IPS DF 4.7 (cell line): ENCODE results near the gene LRSAM1.

Source experiments
- DNase-seq: peaks from one replicate; pipeline ENCODE4 v3.0.0-alpha.2; 2013; ENCODE audit warnings: low spot score; ENCODE audit errors: extremely low read depth

LRSAM1 gene

DNA sequence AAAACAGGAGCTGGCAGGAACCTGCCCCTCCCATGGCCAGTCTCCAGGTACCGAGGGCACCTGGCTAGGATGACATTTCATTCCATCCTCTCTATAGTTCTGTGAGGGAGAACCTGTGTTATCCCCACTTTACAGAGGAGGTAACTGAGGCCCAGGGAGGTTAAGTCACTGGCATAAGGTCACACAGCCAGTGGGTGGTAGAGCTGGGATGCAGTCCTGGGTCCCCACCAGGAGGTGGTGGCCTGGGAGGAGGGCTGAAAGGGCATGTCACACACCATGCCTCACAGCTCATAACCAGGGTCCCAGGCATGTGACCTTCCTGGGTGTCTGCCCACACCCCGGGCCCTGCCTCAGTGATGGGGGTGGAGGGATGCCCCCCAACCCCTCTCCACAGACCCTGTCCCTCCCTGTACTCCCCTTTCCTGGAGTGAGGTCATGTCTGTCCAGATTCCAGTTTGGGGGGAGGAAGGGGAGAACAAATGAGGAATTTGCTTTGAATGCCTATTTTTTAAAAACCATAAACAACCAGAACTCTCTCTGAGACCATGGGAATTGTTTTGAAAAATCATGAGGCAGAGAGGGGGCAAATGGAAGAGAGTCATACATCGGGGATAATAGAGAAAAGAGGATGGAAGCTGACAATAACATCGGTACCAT, 83.1 kb downstream of the LRSAM1 start:
- DNase-seq = no peak

DNA sequence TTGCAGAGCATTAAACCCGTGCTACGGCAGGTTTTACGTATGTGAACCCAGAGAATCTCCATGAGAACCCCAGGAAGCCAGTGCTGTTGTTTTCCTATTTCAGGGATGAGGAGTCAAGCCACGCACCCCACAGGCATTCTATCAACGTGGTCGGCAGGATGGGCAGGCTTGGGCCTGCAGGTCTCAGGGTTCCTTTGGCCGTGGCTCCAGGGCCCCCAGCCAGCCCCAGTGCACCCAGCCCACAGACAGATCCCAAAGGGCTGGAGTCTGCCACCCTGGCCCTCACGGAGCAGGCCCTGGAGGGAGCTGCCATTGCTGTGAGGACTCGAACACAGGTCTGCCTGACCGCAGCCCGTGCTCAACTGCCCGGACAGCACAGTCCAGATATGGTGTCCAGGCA, 83.6 kb downstream of the LRSAM1 start:
- DNase-seq = no peak

DNA sequence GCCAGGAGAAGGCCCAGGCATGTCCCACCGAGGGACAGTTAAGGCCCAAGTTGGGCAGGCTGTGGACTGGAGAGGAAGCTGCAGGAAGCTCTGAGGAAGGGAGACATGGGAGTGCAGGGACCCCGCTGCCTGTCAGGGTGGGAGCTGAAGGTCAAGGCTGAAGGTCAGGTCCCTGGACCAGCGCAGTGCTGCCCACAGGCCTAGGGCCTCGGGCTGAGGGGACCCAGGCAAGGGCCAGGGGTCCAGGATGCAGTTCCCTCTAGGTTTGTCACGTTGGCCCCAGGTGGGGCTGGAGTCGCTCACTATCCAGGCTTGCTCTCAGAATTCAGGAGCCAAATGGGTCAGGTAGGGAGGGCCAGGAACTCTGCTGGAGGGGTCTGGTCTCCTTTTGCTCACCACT, 84.1 kb downstream of the LRSAM1 start:
- DNase-seq = no peak

DNA sequence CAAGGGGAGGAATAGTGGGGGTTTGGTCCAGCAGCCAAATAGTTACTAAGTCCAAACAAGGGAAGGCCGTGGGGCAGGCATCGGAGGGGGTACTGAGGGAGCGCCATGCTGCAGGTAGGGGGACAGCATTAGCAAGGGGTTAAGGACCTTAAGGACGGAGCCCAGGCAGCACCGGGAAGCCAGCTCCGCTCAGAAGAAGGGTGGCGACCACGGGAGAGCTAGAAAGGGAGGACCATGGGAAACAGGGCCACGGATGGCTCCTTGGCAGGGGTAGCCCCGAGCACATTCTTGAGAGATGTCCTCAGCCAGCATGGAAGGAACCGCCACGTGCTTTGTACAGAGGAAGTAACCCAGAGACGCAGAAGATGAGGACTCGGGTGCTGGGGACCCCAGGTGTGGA, 84.5 kb downstream of the LRSAM1 start:
- no peak for DNase-seq

DNA sequence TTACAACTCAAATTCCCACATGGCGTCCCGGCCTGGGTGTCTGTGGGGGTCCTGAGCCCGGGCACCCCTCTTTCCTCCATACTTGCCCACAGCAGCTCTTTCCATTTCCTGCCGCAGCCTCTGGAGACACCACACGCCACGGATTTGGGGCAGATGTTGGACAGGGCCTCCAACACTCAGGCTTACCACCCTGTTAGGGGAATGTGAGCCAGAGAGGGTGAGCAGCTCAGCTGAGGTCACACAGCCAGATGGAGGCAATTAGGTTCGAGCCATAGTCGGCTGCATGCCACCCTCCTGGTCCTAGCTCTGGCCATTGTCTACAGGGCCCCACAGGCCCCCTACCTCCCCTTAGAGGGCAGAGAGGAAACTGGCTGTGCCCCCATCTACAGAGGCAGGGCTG, 85.2 kb downstream of the LRSAM1 start:
- DNase-seq = no peak

DNA sequence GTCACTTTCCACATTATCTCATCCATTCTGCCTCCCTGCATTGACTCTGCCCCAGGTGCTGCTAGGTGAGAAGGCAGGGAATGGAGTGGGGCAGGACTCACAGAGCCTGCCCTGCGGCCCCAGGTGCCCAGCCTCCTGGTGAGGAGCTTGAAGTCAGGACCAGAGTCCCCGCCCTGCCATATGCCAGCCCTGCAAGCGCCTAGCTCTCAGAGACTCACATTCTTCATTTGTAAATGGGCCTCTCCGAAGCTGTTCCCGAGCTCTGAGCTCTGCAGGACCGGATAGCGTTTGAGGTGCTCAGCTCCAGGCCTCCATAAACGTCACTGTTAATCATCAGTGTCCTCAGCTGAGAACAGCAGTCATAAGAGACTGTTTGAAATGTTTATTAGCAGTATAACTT, 85.7 kb downstream of the LRSAM1 start:
- DNase-seq = no peak

DNA sequence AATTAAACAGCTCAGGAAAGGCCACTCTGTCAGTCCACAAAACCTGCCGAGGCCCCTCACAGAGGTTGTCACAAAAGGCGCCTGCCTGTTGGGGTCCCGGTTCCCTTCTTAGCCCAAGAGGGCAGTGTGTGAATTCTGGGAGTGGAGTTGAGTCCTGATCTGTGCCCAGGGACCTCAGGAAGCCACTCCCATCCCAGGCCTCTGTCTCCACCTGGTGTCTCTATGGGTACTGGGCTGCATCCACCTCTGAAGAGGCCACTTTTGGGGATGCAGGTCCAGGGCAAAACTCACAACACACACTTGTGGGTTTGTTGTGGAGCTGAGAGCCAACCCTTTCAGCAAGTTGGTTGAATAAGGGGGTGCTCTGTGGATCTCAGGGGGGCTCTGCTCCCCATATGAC, 86.5 kb downstream of the LRSAM1 start:
- DNase-seq = no peak

DNA sequence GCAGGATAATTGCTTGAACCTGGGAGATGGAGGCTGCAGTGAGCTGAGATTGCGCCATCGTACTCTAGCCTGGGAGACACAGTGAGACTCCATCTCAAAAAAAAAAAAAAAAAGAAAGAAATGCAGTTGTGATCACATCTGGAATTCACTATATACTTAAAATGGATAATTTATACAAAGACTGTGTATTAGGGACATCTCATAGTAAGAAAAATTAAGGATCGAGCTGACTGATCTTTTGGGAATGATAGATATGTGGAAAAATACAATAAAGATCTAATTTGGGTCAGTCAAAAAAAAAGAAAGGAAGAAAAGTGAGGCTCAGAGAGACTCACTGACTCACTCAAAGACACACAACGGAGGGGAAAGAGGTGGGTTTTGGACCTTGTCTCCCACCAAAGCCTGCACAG, 87.5 kb downstream of the LRSAM1 start:
- no peak for DNase-seq

DNA sequence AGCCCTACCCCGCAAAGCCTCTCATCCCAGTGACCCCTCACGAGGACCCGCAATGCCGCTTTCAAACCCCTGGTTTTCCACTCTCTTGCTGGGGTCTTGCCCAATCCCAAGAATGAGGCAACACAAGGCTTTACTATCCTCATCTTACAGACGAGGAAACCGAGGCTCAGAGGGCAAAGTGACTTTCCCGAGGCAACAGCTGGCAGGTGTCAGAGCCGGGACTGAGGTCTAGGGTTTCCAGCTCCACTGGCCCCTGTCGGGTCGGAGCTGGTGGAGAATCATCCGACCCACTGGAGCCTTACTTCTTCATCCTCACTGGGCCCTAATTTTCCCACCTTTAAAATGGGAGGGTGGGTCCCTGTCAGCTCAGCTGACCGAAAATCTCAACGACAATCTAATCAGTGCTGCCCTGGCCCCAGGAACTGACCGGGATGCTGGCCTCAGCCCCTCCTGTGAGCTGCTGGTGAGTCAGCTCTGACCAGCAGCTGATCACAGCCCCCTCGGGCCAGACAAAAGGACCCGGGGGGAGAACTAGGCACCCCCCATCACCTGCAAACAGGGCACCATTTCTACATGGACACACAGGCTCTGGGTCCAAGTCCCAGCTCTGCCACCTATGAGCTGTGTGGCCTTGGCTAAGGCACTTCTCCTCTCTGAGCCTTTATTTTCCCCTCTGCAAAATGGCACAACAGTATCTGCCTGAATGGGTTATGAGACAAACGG, 88.1 kb downstream of the LRSAM1 start:
- no peak for DNase-seq

DNA sequence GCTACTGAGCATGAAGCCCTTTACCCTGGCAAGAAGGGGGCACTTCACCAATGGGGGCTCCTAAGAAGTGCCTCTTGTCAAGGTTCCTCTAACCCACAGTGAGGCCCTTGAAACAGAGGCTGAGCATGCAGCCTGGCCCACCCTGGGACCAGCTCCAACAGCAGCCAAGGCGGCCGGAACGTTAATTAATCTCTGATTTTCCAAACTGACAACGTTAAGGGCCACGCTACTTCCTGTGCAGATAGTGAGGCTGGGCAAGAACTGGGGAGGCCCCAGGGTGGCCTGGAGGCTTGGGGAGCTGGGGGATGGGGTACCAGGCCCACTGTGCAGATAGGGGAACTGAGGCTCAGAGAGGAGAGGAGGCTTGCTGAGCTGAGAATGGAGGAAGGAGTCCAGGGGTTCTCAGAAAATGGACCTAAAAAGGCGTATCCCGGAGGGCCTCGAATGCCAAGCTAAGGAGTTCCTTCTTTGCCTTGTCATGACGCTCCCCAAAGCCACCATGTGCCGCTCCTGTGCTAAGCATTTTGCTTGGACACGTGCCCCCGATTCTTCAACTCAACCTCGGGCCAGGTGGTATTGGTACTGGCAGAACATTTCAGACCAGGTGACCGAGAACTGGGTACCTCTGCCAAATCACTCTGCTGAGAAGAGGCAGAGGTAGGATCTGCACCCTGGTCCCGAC, 88.8 kb downstream of the LRSAM1 start:
- no peak for DNase-seq

DNA sequence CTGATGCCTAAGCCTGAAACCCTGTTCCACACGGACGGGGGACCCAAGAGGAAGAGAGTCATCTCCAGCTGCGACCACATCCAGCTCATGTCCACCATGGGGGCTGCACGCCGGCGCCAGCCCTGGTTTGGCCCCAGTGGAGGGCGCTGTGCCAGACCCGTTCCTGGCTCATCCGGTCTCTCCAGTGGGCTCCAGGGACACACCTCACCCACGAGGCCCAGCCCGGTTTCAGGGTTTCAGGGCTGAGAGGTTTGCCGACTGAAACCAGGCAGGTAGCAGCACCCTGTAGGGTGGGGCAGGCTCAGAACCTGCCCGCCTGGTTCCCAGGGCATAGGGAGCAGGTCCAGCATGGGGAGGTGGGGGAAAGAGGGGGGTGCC, 89.3 kb downstream of the LRSAM1 start:
- no peak for DNase-seq

DNA sequence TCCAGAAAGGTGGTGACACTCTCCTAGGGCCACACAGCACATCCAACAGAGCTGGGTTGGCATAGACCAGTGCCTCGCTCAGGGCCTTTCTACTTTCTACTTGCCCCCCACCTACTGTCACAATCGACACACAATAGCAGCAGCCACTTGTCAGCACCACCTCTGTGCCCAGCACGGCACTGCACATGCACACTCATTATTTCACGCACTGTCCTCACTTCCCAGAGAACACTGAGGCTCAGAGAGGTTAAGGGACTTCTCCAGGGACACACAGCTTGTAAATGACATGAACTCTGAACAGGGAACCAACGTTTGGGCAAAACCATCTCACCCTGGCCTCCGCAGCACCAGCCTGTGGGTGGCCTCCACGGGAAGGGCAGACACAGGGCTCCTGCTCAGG, 89.9 kb downstream of the LRSAM1 start:
- no peak for DNase-seq

DNA sequence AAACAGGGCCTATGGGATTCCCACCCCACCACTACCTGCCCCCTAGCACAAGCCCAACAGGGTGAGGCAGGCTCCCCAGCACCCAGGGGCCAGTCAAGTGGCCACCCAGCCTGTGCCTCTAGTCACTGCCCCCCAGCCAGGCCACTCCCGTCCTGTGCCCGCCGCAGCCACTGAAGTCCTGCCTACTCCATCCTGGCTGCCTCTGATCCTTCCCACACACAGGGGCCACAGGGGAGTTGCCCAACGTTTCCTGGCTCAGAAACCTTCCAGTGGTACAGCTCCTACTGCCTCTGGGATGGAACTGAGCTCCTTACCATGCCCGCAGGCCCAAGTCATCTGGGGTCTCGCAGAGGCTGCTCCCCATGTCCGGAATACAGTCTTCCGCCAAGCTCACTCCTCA, 90.6 kb downstream of the LRSAM1 start:
- no peak for DNase-seq

DNA sequence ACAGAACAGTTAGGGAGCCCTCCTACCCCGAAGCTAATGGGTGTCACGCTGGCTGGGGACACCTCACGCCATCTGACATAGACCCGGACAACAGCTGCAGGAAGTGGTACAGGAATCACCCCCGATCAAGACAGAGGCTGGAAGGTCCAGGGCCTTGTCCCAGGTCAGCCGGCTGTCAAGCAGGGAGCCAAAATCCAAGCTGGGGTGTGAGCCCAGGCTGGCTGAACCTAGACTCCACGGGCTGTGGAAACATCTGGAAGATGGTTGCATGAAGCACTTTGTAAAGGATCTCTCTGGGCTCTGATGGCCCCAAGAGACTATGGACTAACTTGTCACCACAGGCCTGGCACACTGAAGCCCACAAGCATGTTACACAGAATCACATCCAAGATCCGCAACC, 91.9 kb downstream of the LRSAM1 start:
- DNase-seq = no peak

DNA sequence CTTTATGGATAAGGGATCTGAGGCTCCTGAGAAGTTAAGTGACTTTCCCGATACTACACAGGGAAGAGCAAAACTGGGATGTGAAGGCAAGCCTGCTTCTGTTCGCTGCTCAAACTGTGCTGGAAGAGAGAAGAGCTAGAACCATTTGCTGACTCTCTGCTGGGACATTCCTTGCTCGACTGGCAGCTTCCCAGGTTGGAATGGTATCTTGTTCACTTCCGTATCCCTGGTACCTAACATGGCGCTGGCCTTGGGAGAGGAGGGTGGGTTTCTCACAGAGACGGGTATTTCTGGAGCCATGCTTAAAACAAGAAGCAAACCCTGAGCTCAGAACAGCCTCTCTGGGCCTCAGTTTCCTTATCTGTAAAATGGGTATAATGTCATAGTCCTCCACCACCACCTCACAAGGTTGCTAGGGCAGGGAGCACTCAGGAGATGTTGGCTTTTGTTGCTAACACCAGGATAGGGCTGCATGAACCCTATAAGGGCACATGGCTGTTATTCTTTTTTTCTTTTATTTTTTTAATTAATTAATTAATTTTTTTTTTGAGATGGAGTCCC, 92.7 kb downstream of the LRSAM1 start:
- DNase-seq = no peak

DNA sequence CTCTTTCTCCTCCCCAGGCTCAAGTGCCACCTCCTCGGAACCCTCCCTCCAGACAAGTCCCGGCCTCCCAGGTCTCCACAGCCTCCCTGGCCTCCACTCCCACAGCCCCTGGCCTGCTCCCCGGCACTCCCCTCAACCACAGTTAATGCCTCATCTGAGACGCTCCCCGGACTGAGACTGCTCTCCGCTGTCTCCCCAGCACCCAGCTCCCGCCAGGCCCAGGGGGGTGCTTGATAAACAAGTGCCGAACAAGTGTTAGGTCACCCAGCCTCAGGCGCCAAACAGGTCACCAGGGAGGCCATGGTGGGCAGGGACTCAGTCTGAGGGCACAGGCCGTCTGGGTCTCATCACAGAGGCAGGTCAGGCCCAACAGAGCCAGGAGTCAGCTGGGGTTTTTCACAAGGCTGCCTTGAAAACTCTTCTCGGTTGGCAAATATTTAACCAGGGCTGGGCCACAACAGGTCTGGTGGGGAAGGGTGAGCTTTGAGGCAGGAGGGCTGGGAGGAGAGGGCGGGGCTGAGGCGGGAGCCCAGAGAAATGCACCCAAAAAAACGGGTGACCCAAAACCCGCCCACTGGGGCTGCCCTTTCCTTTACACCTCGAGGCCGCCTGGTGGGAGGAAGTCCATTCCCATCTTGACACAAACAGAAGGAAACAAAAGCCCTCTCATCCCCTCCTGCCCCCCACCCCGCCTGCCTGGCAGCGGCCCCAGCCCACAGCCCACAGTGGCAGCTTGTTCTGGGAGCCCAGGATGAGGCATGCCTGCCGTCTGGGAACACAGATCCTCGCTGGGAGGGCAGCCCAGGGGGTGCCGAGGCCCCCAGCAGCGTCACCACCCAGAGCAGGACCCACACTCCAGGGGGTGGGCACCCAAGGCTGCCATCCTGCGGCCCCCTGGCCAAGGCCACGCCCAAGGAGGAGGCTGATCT, 94.2 kb downstream of the LRSAM1 start:
- DNase-seq = no peak

DNA sequence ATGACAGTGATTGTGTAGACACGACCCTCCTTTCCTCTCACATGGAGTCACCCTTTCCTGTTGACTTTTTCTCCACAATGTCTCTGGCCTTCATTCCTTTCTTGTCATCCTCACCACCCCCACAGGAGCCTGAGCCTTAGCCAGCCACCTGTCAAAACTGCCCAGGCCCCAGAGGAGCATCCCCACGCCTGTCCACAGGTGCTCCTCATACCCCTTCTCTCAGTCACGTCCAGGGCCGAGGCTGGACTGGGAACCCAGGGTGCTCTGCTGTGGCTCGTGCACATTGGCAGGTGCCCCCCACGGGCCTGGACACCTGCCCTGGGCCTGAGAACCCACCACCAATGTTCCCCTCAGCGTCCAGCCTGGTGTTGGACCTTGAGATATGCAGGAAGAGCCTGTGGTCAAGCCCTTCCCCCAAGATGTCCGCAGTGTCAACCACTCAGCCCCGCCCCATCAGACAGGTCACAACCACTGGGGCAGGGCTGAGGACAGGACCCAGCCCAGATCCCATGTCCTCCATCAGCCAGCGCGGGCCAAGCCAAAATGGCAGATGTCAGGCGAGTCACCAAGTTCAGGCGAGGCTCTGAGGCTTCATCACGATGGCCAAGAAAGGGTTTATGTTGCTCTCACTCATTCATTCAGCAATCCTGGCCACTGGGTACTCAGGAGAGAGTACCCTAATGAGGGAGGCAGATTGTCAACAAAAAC, 95.0 kb downstream of the LRSAM1 start:
- no peak for DNase-seq

DNA sequence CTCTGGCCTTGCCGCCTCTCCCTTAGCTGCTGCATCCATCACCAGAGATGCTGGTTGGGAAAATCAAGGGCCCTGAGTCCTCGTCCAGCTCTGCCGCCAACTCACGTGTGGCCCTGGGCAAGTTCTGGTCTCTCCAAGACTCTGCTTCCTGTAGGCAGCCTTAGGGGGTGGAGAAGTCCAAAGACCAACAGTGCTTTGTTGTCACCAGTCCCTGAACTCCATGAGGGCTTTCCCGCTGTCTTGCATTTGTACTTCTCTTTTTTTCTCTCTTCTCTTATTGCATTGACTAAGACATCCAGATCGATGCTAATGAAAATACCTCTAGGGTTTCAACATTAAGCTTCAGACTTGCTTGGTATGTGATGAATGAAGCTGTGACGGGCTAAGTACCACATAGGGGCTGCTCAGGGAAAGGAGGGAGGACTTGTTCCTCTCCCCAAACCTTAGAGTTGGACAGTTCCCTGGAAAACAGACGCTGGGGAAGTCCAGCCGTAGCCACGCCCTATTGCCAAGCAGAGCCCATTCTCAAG, 97.1 kb downstream of the LRSAM1 start:
- no peak for DNase-seq

DNA sequence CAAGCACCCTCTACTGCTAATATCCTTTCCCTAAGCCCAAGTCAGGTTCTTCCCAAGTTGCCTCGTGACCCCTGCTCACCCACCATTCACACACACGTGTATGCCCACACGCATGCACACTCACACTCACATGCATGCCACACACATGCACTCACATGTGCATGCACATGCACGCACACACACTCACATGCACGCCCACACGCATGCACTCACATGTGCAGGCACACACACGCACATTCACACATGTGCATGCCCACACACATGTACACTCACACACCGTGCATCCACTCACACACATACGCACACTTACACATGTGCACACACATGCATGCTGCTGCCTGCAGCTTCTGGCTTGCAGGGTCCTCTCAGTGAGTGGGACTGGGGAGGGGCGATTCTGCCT, 97.9 kb downstream of the LRSAM1 start:
- no peak for DNase-seq

DNA sequence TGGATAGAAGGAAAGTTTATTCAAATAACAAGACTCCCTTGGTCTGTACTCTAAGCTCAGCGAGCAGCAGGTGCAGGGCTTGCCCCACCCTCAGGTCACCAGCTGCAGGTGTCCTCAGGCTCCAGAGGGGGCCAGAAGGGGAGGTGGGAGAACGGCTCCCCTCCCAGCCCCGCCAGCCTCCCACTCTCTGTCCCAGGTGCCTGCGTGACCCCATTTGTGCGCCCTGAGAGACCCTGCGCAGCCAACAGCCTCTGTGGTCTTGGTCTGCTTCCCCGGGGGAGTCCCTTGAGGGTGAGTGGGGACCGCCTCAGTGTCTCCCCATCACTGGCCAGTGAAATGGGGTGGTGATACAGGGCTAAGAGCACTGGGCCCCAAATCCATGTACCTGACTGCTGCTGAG, 98.4 kb downstream of the LRSAM1 start:
- no peak for DNase-seq

DNA sequence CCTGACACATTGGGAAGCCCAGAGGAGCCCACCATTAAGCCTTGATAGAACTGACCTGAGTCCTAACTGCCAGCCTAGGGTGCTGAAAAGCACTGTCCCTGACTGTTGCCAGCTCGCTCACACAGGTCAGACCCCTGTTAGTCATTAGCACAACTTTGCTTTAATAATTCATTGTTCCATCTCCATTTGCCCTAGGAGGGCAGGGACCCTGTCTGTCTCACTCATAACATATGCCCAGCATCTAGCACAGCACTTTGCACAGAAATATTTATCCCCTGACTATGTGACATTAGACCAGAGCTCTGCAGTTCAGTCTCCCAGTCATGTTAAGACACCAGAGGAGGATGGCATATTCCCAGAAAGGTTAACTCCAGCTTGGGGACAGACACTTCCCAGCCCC, 99.0 kb downstream of the LRSAM1 start:
- no peak for DNase-seq
